ENCODE measurements around the gene BMP5. TPM values are rescaled to one million over a fixed set of nuclear protein-coding genes. Genes with fewer than 3 reads are reported as not detected.

BMP5 gene
- total RNA-seq, 2 donors from 2014 or later: 0.99 to 1.6 TPM

DNA sequence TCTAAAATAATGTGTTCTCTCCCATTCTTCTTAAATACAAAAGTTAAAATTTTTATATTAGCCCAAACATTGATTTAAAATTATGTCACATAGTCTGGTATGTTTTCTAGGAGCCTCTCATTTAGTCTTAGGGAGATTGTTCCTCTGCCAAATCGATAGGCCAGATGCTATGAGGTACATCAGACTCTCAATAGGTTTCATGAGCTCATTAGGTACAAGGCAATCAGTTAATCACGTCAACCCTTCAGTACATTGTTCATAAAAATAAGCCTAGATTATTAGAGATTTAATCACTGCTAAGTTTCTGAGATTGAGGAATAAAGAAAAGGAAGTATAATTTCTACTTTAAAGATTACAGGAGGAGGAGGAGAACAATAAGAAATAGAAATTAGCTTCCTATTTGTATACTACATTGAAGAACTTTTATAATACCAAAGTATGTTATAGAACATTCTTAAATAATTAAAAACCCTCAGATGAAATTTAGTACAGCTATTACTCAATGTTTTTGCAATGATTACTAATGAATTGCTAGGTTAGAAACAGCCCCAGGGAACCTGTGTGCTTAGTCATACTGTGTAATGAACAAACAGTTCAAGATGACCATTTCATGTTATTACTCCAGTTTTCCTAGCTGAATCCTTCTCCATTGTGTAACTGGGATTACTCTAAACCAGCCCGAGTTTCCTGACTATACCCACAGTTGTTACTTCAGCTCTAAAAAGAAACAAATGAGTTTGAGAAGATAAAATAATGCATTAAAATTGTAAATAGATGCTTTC, 117.0 kb downstream of the BMP5 start:
- intact Hi-C loops (cut with DNase I): no loop called here
- TF ChIP-seq, protein P1, sequence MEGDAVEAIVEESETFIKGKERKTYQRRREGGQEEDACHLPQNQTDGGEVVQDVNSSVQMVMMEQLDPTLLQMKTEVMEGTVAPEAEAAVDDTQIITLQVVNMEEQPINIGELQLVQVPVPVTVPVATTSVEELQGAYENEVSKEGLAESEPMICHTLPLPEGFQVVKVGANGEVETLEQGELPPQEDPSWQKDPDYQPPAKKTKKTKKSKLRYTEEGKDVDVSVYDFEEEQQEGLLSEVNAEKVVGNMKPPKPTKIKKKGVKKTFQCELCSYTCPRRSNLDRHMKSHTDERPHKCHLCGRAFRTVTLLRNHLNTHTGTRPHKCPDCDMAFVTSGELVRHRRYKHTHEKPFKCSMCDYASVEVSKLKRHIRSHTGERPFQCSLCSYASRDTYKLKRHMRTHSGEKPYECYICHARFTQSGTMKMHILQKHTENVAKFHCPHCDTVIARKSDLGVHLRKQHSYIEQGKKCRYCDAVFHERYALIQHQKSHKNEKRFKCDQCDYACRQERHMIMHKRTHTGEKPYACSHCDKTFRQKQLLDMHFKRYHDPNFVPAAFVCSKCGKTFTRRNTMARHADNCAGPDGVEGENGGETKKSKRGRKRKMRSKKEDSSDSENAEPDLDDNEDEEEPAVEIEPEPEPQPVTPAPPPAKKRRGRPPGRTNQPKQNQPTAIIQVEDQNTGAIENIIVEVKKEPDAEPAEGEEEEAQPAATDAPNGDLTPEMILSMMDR (IDR thresholded peaks at IDR 0.05): no peak
- TF ChIP-seq POLR2A (IDR thresholded peaks at IDR 0.05): no peak
- Histone ChIP-seq H3K36me3 (replicated peaks in 1 of 2; ENCODE audit: insufficient read depth in 1 of 2, low read depth in 2 of 2) (no peaks in the 10 kb centered on the region), H3K9me3 (no peaks in the 10 kb centered on the region), H3K4me3 (no peak overlapping the region), H3K27ac (no peak overlapping the region), H3K27me3 (no peaks in the 10 kb centered on the region), H3K4me1 (no peaks in the 10 kb centered on the region)
- peak in 1 of 4 donors; percentile 10 for DNase-seq
- 57 to 65% methylated on average over 3 of the region's 3 CpGs for WGBS, 2 donors
- no peak for ATAC-seq

DNA sequence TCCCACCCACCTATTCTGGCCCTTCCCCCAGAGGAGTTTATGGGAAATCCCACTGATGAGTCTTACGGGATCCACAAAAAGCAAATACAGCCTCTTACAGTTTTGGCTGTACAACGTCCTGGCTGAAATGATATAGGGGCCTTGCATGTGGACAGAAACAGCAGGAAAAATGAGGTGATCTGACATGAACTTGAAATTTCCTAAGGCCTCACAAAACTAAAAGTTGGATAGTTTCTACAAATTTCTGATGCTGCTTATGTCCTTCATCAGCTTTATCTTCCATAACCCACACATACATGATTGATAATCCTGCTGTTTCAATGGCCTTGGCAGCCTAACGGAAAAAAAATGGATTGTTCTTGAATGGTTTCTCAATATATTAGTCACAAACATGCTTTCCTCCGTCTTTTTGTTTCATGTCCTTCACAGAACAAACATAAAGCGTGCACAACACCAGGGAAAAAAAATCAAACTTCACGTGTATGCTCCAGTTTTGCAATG, 118.8 kb downstream of the BMP5 start:
- Histone ChIP-seq H3K27me3 (no peaks in the 10 kb centered on the region), H3K27ac (no peak overlapping the region), H3K4me1 (no peaks in the 10 kb centered on the region), H3K4me3 (no peak overlapping the region), H3K9me3 (no peaks in the 10 kb centered on the region), H3K36me3 (replicated peaks in 1 of 2; ENCODE audit: insufficient read depth in 1 of 2, low read depth in 2 of 2) (no peaks in the 10 kb centered on the region)
- 53 to 56% methylated on average over 6 of the region's 6 CpGs for WGBS, 2 donors
- ATAC-seq (no peak), DNase-seq (no peak)
- no peak for TF ChIP-seq POLR2A (IDR thresholded peaks at IDR 0.05)
- TF ChIP-seq, protein P1 (IDR thresholded peaks at IDR 0.05): no peak
- intact Hi-C loops (cut with DNase I): no loop called here

DNA sequence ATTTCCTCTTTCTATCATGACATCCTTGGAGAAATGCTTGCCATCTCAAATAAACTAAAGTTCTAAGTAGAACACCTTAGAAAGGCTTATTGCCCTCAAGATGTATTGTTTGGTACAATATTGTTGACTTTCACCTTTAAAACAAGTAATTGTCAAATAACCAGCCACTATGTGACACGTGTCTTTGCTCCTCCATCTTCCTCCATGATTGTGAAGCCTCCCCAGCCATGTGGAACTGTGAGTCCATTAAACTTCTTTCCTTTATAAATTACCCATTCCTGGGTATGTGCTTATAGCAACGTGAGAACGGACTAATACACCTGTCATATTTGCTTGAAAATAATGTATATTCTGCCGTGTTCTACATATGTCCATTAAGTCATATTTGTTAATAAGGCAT, 126.5 kb downstream of the BMP5 start:
- Histone ChIP-seq H3K27me3 (no peaks in the 10 kb centered on the region), H3K4me3 (no peak overlapping the region), H3K9me3 (no peaks in the 10 kb centered on the region), H3K36me3 (replicated peaks in 1 of 2; ENCODE audit: insufficient read depth in 1 of 2, low read depth in 2 of 2) (no peaks in the 10 kb centered on the region), H3K4me1 (no peaks in the 10 kb centered on the region), H3K27ac (no peak overlapping the region)
- DNase-seq (no peak), ATAC-seq (no peak)
- WGBS, 2 donors: 61 to 69% methylated on average over 4 of the region's 4 CpGs
- intact Hi-C loops (cut with DNase I): no loop called here
- TF ChIP-seq, protein P1 (IDR thresholded peaks at IDR 0.05): no peak
- no peak for TF ChIP-seq POLR2A (IDR thresholded peaks at IDR 0.05)

DNA sequence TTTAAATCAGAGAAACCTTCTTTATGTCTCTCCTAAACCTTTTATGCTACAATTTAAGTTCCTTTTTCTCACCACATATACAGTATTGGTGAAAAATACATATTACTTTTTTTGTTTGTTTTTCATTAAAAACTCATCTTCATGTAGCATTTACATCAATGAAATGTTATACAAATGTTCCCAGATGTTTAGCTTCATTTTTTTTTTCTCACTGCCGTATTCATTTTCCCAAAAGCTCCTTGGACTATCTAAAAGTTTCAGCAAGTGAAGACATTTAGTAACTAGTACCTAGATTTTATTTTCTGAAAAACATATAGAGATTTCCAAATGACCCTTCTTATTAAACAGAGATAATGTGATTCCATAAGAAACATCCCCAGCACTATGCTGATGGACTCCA, 128.9 kb downstream of the BMP5 start:
- WGBS, 2 donors: 50 to 59% methylated on average over 1 of the region's 1 CpG

More for the DNA sequence above, 128.9 kb downstream of the BMP5 start:
- TF ChIP-seq, protein P1 (IDR thresholded peaks at IDR 0.05): no peak
- no peak for TF ChIP-seq POLR2A (IDR thresholded peaks at IDR 0.05)
- H3K4me3 ChIP-seq: no peak overlapping the region
- no peak for ATAC-seq
- no peak for DNase-seq
- no peaks in the 10 kb centered on the region for H3K36me3 ChIP-seq (replicated peaks in 1 of 2; ENCODE audit: insufficient read depth in 1 of 2, low read depth in 2 of 2)
- no peaks in the 10 kb centered on the region for H3K4me1 ChIP-seq
- intact Hi-C loops (cut with DNase I): no loop called here
- no peaks in the 10 kb centered on the region for H3K27me3 ChIP-seq
- H3K9me3 ChIP-seq: no peaks in the 10 kb centered on the region
- no peak overlapping the region for H3K27ac ChIP-seq
